A549 (cell line): ENCODE measurements around the gene KCNH8.

Source experiments
- CEBPB ChIP-seq, 2 experiments: fragments of >200 bp in 1 of 2; sonication (Bioruptor Twin) in 1 of 2; formaldehyde crosslinking in 1 of 2; IDR thresholded peaks; 2 replicates each; pipeline ENCODE4 v1.6.1; 2012 to 2016
- CHD2 ChIP-seq: fragments of 150-350 bp; IDR thresholded peaks from 2 replicates; pipeline ENCODE4 v1.6.1; 2014; ENCODE audit warnings: low read length; ENCODE audit not compliant: partially characterized antibody
- ESRRA ChIP-seq: fragments of 150-350 bp; IDR thresholded peaks from 2 replicates; pipeline ENCODE4 v1.6.1; 2014; ENCODE audit warnings: mild to moderate bottlenecking, low read length, borderline replicate concordance
- HOXB5 ChIP-seq: fragments of 250-450 bp; sonication (Bioruptor Pico); IDR thresholded peaks from 2 replicates; pipeline ENCODE4 v1.5.0; 2020; ENCODE audit warnings: mild to moderate bottlenecking, moderate library complexity
- KDM1A ChIP-seq: fragments of 200-600 bp; sonication (generic); IDR thresholded peaks from 2 replicates; pipeline ENCODE4 v1.6.1; 2016; ENCODE audit warnings: low read depth, mild to moderate bottlenecking
- MAFK ChIP-seq: fragments of 450-650 bp; IDR thresholded peaks from 2 replicates; pipeline ENCODE4 v1.6.1; 2014; ENCODE audit not compliant: partially characterized antibody
- MYC ChIP-seq: IDR thresholded peaks from 2 replicates; pipeline ENCODE4 v1.6.1; 2012; ENCODE audit warnings: mild to moderate bottlenecking, inconsistent platforms, low read length, improper control_type of control experiment, borderline replicate concordance
- PHF8 ChIP-seq: fragments of 200-600 bp; sonication (generic); IDR thresholded peaks from 2 replicates; pipeline ENCODE4 v1.6.1; 2016; ENCODE audit warnings: low read depth, mild to moderate bottlenecking, antibody characterized with exemption, moderate library complexity, borderline replicate concordance
- POLR2A ChIP-seq: IDR thresholded peaks from 2 replicates; pipeline ENCODE4 v1.6.1; 2012; ENCODE audit warnings: mild to moderate bottlenecking, low read length
- RFX5 ChIP-seq: fragments of 450-650 bp; IDR thresholded peaks from 2 replicates; pipeline ENCODE4 v1.7.1; 2014; ENCODE audit warnings: antibody characterized with exemption, mild to moderate bottlenecking, moderate library complexity
- TF ChIP-seq, protein P1 (sequence below): fragments of 200-600 bp; sonication (generic); IDR thresholded peaks from 2 replicates; pipeline ENCODE4 v1.6.1; 2016; ENCODE audit warnings: antibody characterized with exemption, mild to moderate bottlenecking, moderate library complexity
- TF ChIP-seq, protein P2 (sequence below): IDR thresholded peaks from 2 replicates; pipeline ENCODE4 v1.6.1; 2012
- TF ChIP-seq, protein P3 (sequence below): fragments of >200 bp; sonication (Bioruptor Twin); formaldehyde crosslinking; IDR thresholded peaks from 3 replicates; pipeline ENCODE4 v1.5.1; 2016
- TF ChIP-seq, protein P4 (sequence below): fragments of 450-650 bp; IDR thresholded peaks from 2 replicates; pipeline ENCODE4 v1.6.1; 2014; ENCODE audit warnings: antibody characterized with exemption

DNA sequence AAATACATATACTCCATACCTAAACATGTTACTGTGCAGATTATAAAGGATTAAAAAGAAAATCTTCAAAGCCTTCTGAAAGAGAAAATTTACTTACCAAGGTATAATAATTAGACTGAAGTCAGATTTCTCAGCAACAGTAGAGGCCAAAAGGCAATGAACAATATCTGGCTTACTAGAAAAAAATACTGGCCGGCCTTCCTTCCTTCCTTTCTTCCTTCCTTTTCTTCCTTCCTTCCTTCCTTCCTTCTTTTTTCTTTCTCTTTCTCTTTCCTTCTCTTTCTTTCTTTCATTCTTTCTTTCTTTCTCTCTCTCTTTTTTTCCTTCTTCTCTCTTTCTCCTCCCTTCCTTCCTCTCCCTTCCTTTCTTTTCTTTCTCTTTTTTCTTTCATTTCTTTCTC is 209.6 kb downstream of the KCNH8 start:
- TF ChIP-seq, protein P1, sequence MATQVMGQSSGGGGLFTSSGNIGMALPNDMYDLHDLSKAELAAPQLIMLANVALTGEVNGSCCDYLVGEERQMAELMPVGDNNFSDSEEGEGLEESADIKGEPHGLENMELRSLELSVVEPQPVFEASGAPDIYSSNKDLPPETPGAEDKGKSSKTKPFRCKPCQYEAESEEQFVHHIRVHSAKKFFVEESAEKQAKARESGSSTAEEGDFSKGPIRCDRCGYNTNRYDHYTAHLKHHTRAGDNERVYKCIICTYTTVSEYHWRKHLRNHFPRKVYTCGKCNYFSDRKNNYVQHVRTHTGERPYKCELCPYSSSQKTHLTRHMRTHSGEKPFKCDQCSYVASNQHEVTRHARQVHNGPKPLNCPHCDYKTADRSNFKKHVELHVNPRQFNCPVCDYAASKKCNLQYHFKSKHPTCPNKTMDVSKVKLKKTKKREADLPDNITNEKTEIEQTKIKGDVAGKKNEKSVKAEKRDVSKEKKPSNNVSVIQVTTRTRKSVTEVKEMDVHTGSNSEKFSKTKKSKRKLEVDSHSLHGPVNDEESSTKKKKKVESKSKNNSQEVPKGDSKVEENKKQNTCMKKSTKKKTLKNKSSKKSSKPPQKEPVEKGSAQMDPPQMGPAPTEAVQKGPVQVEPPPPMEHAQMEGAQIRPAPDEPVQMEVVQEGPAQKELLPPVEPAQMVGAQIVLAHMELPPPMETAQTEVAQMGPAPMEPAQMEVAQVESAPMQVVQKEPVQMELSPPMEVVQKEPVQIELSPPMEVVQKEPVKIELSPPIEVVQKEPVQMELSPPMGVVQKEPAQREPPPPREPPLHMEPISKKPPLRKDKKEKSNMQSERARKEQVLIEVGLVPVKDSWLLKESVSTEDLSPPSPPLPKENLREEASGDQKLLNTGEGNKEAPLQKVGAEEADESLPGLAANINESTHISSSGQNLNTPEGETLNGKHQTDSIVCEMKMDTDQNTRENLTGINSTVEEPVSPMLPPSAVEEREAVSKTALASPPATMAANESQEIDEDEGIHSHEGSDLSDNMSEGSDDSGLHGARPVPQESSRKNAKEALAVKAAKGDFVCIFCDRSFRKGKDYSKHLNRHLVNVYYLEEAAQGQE, result no peak
- TF ChIP-seq MAFK (no peak), KDM1A (no peak), RFX5 (no peak), MYC (no peak), CHD2 (no peak), ESRRA (no peak), HOXB5 (CRISPR knock-in tag) (no peak), CEBPB (IDR thresholded peaks at IDR 0.05) (no peak), PHF8 (no peak), POLR2A (no peak)
- TF ChIP-seq, protein P2, sequence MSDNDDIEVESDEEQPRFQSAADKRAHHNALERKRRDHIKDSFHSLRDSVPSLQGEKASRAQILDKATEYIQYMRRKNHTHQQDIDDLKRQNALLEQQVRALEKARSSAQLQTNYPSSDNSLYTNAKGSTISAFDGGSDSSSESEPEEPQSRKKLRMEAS, result no peak
- TF ChIP-seq, protein P3, sequence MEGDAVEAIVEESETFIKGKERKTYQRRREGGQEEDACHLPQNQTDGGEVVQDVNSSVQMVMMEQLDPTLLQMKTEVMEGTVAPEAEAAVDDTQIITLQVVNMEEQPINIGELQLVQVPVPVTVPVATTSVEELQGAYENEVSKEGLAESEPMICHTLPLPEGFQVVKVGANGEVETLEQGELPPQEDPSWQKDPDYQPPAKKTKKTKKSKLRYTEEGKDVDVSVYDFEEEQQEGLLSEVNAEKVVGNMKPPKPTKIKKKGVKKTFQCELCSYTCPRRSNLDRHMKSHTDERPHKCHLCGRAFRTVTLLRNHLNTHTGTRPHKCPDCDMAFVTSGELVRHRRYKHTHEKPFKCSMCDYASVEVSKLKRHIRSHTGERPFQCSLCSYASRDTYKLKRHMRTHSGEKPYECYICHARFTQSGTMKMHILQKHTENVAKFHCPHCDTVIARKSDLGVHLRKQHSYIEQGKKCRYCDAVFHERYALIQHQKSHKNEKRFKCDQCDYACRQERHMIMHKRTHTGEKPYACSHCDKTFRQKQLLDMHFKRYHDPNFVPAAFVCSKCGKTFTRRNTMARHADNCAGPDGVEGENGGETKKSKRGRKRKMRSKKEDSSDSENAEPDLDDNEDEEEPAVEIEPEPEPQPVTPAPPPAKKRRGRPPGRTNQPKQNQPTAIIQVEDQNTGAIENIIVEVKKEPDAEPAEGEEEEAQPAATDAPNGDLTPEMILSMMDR, result no peak
- TF ChIP-seq, protein P4, sequence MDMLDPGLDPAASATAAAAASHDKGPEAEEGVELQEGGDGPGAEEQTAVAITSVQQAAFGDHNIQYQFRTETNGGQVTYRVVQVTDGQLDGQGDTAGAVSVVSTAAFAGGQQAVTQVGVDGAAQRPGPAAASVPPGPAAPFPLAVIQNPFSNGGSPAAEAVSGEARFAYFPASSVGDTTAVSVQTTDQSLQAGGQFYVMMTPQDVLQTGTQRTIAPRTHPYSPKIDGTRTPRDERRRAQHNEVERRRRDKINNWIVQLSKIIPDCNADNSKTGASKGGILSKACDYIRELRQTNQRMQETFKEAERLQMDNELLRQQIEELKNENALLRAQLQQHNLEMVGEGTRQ, result no peak
